ENCODE measurements around the gene MEIOC.

MEIOC gene

DNA sequence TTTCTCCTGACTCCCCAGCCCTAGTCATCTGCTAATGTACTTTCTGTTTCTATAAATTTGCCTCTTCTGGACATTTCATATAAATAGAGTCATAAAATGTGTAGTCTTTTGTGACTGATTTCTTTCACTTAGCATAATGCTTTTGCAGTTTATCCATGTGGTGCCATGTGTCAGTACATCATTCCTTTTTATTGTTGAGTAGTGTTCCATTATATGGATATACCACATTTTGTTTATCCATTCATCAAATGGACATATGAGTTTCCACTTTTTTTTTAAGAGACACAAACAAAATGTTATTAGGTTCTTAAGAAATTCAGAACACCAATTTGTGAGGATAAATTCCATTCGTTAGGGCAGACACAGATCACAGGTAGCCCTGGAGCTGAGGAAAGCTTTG lies 63.2 kb downstream of the MEIOC start:
- DNase-seq, result no peak

DNA sequence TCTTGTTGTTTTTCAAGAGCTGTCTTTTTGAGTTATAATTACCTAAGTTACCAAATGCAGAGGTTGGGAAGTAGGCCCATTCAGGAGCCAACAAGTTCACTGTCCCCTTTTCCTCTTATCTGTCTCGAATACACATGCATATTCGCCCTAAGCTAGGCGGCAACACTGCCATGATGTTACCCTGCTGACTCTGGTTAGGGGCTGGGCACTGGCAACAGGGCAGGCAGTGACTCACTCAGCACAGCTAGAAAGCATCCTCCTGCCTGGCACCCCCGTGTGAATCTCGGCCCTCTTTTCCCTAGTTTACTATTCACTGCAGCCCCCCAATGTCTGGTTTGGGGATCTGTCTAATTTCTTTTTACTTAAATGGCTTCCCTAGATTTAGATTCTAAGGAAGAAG lies 66.0 kb downstream of the MEIOC start:
- DNase-seq, result no peak

Measured in T1000 (cell line).